Skeletal muscle tissue (tissue), 4 donors: ENCODE measurements around the gene TSPAN32. TPM values are rescaled to one million over a fixed set of nuclear protein-coding genes. Genes with fewer than 3 reads are reported as not detected.

Experiments used
- H3K27ac ChIP-seq: one replicate; pipeline ENCODE4 v1.7.0; 2013; ENCODE audit warnings: mild to moderate bottlenecking, low read depth, low read length, inconsistent platforms
- H3K27me3 ChIP-seq, 3 donors: one replicate each; pipeline ENCODE4 v1.7.0; 2013; ENCODE audit warnings: low read length in 3 of 3; ENCODE audit not compliant: control insufficient read depth in 3 of 3, insufficient read depth in 3 of 3
- H3K36me3 ChIP-seq, 3 donors: one replicate each; pipeline ENCODE4 v1.7.0; 2013; ENCODE audit warnings: low read length in 3 of 3; ENCODE audit not compliant: control insufficient read depth in 3 of 3, insufficient read depth in 3 of 3
- H3K4me1 ChIP-seq, 3 donors: one replicate each; pipeline ENCODE4 v1.7.0; 2013; ENCODE audit warnings: low read length in 3 of 3, mild to moderate bottlenecking in 3 of 3; ENCODE audit not compliant: control insufficient read depth in 3 of 3, insufficient read depth in 3 of 3
- H3K4me3 ChIP-seq, 3 donors: one replicate each; pipeline ENCODE4 v1.7.0; 2013; ENCODE audit warnings: low read length in 3 of 3
- H3K9ac ChIP-seq, 3 donors: one replicate each; pipeline ENCODE4 v1.7.0; 2013; ENCODE audit warnings: low read length in 3 of 3, mild to moderate bottlenecking in 3 of 3, moderate library complexity in 2 of 3, low read depth in 1 of 3
- H3K9me3 ChIP-seq, 3 donors: one replicate each; pipeline ENCODE4 v1.7.0; 2013; ENCODE audit warnings: low read length in 3 of 3; ENCODE audit not compliant: control insufficient read depth in 3 of 3
- total RNA-seq: library from RNA; depleted of rRNA; stranded (reverse); fragments of >200 nt; gene quantifications from one replicate; pipeline ENCODE4 v1.2.3, GENCODE V29; 2014
- donor health status: Osteomylitis.

Gene TSPAN32
- total RNA-seq, 1 donor from 2014 or later = 2.1 TPM

DNA sequence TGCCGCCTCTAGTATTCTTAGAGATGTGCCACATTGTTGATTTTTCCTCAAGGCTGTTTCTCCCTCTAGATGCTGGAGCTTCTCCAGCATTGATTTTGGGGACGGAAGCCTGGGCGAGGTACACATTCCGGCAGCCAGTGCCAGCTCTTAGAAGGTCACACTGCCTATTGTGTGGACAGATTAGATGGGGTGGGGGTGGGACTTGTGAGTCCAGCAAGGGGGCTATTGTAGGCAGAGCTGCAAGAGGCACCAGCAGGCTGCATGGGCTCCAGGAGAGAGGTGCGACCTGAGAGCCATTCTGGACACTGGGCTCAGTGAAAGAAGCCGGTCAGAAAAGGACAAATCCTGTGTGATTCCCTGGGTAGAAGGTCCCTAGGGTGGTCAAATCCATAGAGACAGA, 12.5 kb upstream of the TSPAN32 start:
- Histone ChIP-seq H3K27me3 (peaks cover 27 to 39% (median 33%) of the 10 kb centered on the region in 3 donors), H3K36me3 (no peaks in the 10 kb centered on the region), H3K27ac (no peak overlapping the region), H3K9ac (no peak overlapping the region), H3K4me1 (peaks cover 0 to 4% (median 0%) of the 10 kb centered on the region in 3 donors), H3K4me3 (no peak overlapping the region), H3K9me3 (no peaks in the 10 kb centered on the region)

DNA sequence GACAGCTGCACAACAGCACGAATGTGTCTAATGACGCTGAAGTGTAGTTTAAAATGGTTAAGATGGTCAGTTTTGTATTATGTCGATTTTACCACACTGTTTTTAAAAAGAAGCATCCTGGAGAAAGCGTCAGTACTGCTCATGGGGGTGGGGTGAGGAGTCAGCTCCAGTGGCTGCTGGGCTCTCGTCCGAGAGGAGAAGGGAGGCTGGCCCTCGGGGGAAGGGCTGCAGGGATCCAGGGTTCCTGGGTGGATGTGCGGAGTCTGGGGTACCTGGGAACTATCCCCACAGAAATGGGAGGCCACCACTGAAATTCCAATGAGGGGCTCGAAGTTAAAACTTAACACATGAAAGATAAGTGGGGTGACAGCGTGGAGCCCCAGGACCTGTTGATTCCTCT, 12.0 kb upstream of the TSPAN32 start:
- no peak overlapping the region for H3K9ac ChIP-seq
- H3K9me3 ChIP-seq = no peaks in the 10 kb centered on the region
- H3K36me3 ChIP-seq = no peaks in the 10 kb centered on the region
- H3K27me3 ChIP-seq = peaks cover 27 to 39% (median 31%) of the 10 kb centered on the region in 3 donors
- peaks cover 0 to 4% (median 0%) of the 10 kb centered on the region in 3 donors for H3K4me1 ChIP-seq
- H3K27ac ChIP-seq = no peak overlapping the region
- no peak overlapping the region for H3K4me3 ChIP-seq

DNA sequence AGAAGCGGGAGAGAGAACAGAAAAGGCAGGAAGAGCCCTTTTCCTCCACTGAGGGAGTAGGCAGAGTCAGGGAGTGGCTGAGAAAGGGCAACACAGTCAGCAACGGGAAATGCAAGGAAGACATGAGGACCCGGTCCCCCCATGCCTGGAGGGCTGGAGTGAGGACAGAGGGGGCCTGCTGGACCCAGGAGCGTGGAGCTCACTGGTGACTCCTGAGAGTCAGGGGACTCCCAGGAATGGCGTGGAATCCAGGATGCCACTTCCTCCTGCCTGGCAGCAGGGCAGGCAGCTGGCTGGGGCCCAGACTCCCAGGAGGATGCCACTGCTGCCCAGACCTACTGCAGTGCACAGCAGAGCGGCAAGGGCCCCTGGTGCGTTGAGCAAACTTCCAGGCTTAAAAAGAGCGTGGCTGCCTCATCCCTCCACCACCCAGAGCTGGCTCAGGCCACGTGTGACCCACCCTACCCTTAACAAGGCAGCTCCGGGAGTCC, 11.4 kb upstream of the TSPAN32 start:
- Histone ChIP-seq H3K27ac (no peak overlapping the region), H3K4me1 (peaks cover 0 to 4% (median 0%) of the 10 kb centered on the region in 3 donors), H3K36me3 (no peaks in the 10 kb centered on the region), H3K27me3 (peaks cover 27 to 38% (median 28%) of the 10 kb centered on the region in 3 donors), H3K9ac (no peak overlapping the region), H3K9me3 (no peaks in the 10 kb centered on the region), H3K4me3 (no peak overlapping the region)

DNA sequence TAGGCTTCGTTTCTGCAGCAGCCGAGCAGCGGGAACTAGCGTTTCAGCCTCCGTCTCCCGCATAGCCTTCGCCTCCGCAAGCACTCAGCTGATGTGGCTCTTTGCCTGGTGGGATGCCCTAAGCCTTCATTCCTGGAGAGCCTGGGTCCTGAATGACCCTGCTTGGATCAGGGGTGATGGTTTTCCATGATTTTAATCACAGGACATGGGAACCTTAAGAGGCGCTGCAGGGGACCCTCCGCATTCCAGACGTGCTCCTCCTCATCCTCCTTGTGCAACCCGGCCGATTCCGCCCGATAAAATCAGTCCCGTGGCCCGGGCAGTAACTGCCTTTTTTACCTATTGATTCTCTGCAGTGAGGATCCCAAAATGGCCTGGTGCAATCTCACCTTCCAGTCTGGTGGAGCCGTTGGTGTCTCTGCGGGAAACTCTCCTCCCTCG, 8.3 kb upstream of the TSPAN32 start:
- no peak overlapping the region for H3K4me3 ChIP-seq
- H3K27ac ChIP-seq = no peak overlapping the region
- H3K9ac ChIP-seq = no peak overlapping the region
- H3K27me3 ChIP-seq = peaks cover 14 to 29% (median 27%) of the 10 kb centered on the region in 3 donors
- H3K9me3 ChIP-seq = no peaks in the 10 kb centered on the region
- no peaks in the 10 kb centered on the region for H3K36me3 ChIP-seq
- peaks cover 0 to 4% (median 0%) of the 10 kb centered on the region in 3 donors for H3K4me1 ChIP-seq

DNA sequence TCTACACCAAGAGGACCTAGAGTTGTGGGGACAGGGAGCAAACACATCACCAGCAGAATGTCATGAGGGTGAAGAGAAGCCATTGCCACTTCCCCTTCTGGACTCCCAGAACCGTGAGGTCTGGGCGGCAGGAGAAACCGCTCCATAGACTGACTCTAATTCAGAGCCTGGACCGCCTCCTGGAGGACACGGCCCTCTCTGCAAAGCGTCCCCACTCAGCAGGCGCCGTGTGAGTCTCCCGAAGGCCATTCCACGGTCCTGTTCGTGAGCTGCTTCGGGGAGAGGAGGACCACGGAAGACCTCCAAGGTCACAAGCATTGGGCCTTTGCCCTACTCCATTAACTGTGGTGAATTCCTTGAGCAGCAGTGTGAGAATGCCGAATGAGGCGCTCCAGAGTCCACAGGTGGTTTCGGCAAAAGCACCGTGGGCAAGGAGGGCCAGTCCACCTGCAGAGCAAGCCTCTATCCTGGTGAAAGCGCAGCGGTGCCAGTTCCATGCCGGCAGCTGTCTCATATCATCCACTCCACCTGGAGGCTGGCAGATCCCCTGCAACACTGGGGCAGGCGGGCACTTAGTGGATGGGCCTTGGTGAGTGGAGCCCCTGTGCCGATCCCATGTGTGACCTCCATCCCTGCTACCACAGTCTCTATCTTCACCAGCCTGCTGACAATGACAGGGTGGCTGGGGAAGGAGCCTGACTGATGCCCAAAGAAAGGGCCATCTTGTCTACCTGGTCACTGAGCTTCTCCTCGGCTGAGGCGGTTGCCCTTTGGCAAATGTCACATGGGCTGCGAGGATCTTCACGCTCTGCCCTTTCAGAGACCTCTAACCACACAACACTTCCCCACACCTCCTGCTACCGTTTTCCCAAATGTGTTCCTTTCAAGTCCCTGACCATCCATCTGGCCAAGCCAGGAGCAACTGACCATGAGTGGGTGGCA, 7.6 kb upstream of the TSPAN32 start:
- no peaks in the 10 kb centered on the region for H3K9me3 ChIP-seq
- no peak overlapping the region for H3K9ac ChIP-seq
- no peak overlapping the region for H3K27ac ChIP-seq
- peaks cover 0 to 2% (median 0%) of the 10 kb centered on the region in 3 donors for H3K4me1 ChIP-seq
- peaks cover 12 to 24% (median 24%) of the 10 kb centered on the region in 3 donors for H3K27me3 ChIP-seq
- H3K36me3 ChIP-seq = no peaks in the 10 kb centered on the region
- H3K4me3 ChIP-seq = no peak overlapping the region

DNA sequence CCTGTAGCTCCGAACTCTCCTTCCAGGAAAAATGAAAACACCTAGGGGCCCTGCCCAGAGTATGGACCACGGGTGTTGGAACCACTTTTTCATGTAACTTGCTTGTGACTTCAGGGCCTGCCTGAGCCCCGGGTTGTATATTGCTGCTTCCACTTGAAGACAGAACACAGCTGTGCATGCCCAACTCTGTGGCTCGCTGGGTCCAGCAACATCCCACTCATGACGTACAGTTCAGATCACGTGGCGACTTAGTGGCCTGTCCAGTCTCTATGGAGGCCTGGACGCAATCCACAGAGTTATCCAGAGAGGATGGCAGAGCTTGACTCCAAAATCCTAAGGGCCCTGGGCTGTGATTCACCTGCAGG, 6.9 kb upstream of the TSPAN32 start:
- Histone ChIP-seq H3K36me3 (no peaks in the 10 kb centered on the region), H3K9ac (no peak overlapping the region), H3K9me3 (no peaks in the 10 kb centered on the region), H3K4me1 (peaks cover 0 to 2% (median 0%) of the 10 kb centered on the region in 3 donors), H3K4me3 (no peak overlapping the region), H3K27me3 (peaks cover 6 to 23% (median 18%) of the 10 kb centered on the region in 3 donors), H3K27ac (no peak overlapping the region)

DNA sequence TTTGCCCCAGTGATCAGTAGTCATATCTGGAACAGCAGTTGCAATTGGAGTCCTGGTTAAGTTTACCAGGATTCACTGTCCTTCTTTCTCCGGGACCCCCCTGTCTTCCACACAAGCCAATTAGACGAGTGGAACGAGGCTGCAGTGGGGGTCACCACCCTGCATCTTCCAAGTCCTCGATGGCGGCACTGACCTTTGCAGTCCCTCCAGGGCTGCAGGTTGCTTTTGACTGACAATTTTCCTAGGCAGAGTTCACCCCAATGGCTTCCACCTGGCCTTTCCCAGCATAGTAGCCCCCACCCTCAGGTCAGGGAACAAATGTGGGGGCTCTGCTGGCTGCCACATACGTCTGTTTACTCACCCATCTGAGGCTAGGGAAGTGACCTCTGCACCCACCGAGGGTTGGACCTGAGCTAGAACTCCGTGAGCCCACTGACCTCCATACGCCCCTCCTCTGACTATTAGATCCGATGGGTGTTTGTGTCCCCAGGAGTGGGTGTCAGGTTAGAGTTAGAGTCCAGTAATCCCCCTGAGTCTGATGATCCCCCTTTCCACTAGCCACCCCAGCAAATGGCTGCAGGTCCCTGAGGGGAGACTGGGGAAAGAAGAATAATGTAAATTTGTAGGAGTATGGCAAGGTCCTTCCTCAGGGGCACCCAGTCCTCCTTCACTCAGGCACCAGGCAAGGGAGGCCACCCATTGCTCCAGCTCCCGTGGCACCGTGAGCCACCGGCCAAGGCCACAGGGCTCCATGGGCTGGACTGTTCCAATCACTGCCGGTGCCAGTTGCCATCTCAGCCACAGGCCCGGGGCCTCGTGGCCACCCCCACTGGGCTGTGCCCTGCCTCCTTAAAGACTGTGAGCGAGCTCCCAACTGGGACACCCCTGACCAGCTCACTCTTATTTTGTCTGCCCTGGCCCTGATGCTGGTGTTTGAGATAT, 5.6 kb upstream of the TSPAN32 start:
- no peak overlapping the region for H3K4me3 ChIP-seq
- no peaks in the 10 kb centered on the region for H3K4me1 ChIP-seq
- no peak overlapping the region for H3K27ac ChIP-seq
- no peak overlapping the region for H3K9ac ChIP-seq
- no peaks in the 10 kb centered on the region for H3K9me3 ChIP-seq
- H3K36me3 ChIP-seq = no peaks in the 10 kb centered on the region
- H3K27me3 ChIP-seq = peaks cover 0 to 15% (median 9%) of the 10 kb centered on the region in 3 donors

DNA sequence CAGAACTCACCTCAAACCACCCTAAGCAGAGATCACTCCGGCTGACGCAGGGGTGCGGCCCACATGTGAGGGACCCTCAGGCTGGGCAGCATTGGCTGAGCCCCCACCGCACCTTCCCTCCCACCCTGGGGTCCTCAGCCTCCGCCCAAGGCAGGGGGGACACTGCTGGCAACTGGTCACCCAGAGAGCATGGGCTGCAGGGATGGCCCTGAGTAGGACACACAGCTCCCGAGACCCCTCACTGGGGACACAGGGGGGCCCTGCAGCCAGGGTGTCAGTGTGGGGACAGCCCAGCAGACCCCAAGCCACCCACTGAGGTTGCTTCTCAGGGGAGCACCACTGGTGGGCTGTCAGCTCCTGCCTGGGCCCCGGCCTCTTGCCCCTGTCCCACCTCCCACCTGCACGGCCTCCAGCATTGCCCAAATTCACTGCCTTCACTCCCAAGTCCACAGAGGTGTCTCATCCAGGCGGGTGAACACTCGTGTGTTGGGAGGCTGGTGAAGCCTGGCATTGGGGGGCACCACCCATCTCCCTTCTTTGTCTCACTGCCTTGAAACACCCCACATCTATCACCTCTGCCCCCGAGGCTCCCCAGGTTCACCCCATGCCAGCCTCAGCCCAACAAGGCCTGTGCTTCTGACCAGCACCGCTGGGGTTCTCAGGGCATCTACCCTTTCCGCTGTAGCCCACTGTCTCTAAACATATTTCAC, 4.7 kb upstream of the TSPAN32 start:
- no peaks in the 10 kb centered on the region for H3K36me3 ChIP-seq
- no peak overlapping the region for H3K9ac ChIP-seq
- H3K27ac ChIP-seq = no peak overlapping the region
- peaks cover 0 to 15% (median 9%) of the 10 kb centered on the region in 3 donors for H3K27me3 ChIP-seq
- H3K9me3 ChIP-seq = no peaks in the 10 kb centered on the region
- H3K4me1 ChIP-seq = no peaks in the 10 kb centered on the region
- no peak overlapping the region for H3K4me3 ChIP-seq

DNA sequence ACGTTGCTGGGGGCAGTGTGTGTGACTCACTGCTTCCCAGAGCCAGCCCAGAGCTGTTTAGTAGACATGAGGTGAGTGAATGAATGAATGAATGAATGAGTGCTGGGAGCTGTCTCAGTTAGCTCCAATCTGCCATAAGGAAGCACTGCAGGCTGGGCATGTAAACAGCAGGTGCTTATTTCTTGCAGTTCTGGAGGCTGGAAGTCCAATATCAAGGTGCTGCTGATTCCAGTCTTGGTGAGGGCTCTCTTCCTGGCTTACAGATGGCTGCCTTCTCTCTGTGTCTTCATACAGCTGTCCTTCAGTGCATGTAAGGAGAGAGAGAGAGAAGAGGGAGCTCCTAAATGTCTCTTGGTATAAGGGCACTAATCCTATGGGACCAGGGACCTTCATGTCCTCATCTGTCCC, 4.2 kb upstream of the TSPAN32 start:
- Histone ChIP-seq H3K9ac (no peak overlapping the region), H3K4me1 (peaks cover 0 to under 1% (median 0%) of the 10 kb centered on the region in 3 donors), H3K27me3 (peaks cover 0 to 15% (median 9%) of the 10 kb centered on the region in 3 donors), H3K4me3 (no peak overlapping the region), H3K36me3 (no peaks in the 10 kb centered on the region), H3K9me3 (no peaks in the 10 kb centered on the region), H3K27ac (no peak overlapping the region)
